Measurements from ENCODE around the gene PNLDC1.

DNA sequence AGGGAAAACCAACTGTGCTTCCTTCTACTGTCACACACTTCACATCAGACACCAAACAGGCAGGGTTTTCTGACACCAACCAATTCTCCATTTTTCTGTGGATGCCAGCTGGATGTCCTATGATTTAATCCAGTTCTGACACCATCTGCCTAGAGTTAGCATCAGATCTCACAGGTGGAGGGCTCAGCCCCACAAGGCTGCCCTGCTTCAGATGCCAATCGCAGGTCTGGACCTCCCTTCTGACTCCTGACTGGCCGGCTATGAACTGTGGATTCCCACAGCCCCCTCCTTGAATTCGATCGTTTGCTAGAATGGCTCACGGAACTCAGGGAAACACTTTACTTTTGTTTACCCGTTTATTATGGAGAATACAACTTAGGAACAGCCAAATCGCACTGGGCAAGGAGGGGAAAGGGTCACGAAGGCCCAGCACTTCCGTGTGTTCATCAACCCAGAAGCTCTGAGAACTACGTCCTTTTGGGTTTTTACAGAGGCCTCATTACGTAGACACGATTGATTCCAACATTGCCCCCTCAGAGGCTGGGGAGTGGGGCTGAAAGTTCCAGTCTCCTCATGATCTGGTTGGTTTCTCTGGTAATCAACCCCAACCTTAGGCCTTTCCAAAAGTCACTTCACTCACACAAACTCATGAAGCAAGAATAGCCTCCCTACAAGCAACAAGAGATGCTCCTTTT lies 65.3 kb downstream of the PNLDC1 start:
- TF ChIP-seq, protein P1, sequence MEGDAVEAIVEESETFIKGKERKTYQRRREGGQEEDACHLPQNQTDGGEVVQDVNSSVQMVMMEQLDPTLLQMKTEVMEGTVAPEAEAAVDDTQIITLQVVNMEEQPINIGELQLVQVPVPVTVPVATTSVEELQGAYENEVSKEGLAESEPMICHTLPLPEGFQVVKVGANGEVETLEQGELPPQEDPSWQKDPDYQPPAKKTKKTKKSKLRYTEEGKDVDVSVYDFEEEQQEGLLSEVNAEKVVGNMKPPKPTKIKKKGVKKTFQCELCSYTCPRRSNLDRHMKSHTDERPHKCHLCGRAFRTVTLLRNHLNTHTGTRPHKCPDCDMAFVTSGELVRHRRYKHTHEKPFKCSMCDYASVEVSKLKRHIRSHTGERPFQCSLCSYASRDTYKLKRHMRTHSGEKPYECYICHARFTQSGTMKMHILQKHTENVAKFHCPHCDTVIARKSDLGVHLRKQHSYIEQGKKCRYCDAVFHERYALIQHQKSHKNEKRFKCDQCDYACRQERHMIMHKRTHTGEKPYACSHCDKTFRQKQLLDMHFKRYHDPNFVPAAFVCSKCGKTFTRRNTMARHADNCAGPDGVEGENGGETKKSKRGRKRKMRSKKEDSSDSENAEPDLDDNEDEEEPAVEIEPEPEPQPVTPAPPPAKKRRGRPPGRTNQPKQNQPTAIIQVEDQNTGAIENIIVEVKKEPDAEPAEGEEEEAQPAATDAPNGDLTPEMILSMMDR (conservative IDR thresholded peaks at IDR 0.05): no peak
- TF ChIP-seq EZH2 (IDR thresholded peaks at IDR 0.05; ENCODE audit: low read depth): no peak

All from PC-9 (cell line).